GM13976 (cell line): Measurements from ENCODE around the gene ACTG1.

Experiments used
- DNase-seq: peaks from one replicate; pipeline ENCODE4 v3.0.0; 2012; ENCODE audit warnings: low spot score
- in situ Hi-C: fragments of 300-500 bp; cut with MboI; formaldehyde crosslinking; loops from one replicate; pipeline ENCODE4 v1.12.0; 2022; ENCODE audit warnings: low sequenced_read_pairs, mixed read lengths, inconsistent platforms; ENCODE audit not compliant: unreplicated experiment
- TF ChIP-seq, protein P1 (sequence below): IDR thresholded peaks from 2 replicates; pipeline ENCODE4 v1.5.1; 2012; ENCODE audit warnings: borderline replicate concordance, mild to moderate bottlenecking; ENCODE audit not compliant: insufficient read depth; ENCODE audit errors: extremely low read depth, missing control alignments, control extremely low read depth

ACTG1 gene

DNA sequence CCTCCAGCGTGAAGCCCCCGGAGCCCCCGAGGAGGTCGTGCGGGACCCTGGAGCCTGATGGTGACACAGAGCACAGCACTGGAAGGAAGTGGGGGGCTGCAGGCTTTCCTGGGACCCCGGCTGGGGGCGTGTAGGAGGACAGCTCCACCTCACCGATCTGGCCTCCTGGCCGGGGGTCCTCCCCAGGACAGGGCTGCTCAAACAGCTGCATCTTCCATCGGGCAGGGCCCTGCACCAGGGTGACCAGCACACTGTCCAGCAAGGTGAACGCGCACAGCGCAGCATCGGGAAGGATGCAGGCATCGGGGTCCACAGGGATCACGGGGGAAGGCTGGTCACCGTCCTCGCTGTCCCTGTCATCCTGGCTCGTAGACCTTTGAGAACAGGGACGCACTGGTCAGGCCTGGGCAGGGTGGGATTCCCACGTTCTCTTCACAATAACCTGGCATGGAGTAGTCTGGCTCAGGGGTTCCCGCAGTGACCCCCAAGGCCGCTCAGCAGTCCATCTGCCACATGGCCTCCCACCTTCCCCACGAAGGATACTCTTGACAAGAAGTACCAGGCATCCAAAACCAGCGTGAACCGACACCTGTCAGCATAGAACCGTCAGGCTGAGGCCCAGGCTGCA, 38.3 kb upstream of the ACTG1 start:
- TF ChIP-seq, protein P1, sequence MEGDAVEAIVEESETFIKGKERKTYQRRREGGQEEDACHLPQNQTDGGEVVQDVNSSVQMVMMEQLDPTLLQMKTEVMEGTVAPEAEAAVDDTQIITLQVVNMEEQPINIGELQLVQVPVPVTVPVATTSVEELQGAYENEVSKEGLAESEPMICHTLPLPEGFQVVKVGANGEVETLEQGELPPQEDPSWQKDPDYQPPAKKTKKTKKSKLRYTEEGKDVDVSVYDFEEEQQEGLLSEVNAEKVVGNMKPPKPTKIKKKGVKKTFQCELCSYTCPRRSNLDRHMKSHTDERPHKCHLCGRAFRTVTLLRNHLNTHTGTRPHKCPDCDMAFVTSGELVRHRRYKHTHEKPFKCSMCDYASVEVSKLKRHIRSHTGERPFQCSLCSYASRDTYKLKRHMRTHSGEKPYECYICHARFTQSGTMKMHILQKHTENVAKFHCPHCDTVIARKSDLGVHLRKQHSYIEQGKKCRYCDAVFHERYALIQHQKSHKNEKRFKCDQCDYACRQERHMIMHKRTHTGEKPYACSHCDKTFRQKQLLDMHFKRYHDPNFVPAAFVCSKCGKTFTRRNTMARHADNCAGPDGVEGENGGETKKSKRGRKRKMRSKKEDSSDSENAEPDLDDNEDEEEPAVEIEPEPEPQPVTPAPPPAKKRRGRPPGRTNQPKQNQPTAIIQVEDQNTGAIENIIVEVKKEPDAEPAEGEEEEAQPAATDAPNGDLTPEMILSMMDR, result no peak
- in situ Hi-C loops, result no loop called here
- no peak for DNase-seq

DNA sequence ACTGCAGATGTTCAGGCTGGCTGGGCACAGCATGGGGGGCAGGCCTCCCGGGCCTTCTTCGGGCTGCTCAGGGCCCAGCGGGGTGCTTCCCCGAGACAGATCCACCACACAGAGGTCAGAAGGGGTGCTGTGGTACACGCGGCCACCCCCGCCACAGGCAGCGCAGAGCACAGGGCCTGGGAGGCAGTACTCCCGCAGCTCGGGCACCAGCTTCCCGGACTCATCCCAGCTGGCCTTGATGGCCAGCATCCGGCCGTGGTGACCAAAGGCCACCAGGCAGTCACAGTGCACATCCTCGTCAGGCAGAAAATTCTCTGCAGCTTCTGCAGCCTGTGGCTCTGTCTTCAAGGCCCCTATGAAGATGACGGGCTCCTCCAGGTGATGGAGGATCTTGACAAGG, 37.7 kb upstream of the ACTG1 start:
- TF ChIP-seq, protein P1, result no peak
- in situ Hi-C loops, result no loop called here

DNA sequence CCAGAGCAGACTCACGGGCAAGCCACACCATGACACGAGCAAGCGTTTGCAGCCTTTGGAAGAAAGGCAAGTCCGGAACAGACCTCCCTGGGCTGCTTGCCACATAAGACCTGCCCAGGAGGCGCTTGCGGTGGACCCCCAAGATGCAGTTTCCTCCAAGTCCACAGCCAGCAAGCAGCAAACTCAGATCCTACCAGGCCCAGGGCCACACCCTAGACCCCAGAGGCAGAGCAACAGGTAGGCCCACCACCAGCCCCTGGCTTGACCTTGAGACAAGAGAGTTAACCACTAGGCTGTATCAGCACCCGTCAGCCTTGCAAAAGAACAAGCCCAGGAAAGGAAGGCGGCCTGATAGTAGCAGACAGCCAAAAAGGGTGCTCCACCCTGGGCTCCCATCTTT, 37.2 kb upstream of the ACTG1 start:
- DNase-seq, result no peak
- TF ChIP-seq, protein P1, result no peak

More for the DNA sequence above, 37.7 kb upstream of the ACTG1 start:
- no peak for DNase-seq

DNA sequence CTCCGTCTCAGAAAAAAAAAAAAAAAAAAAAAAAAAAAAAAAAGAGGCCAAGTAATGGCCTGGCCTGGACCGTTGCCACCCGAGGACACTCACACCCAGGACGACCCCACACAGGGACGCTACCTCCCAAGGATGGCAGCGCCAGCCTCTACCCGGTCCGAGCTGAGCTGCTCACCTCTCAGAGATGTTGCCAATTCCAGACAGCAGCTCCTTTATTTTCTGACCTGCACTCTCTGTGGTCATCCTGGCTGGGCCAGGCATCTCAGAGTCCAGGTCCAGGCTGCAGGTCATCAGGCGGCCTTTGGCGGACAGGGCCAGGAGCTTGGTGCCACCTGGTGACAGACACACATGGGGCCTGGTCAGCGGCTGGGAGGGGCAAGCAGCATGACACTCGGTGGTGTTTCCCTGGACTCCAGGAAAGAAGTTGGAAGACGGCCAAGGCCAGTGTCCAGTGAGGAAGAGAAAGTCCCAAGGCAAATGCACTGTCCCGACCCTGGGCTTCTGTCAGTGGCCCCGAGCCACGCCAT, 36.5 kb upstream of the ACTG1 start:
- TF ChIP-seq, protein P1, result no peak
- in situ Hi-C loops, result no loop called here
- no peak for DNase-seq

More for the DNA sequence above, 37.2 kb upstream of the ACTG1 start:
- in situ Hi-C loops, result no loop called here

DNA sequence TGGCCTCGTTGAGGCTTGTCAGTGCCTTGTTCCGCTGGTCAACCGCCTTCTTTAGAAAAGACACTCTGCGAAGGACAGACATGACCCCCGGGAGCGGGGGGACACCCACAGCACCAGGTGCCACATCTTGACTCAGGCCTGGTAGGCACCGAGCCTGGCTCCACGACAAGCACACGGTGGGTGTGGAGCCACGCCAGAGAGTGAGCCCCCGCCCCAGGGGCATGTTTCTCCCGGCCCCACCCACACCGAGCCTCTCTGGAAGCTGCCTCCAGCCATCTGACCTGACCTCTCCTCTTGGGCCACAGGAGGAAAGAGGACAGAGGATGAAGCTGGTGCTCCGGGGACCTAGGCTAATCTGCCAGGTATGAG, 35.0 kb upstream of the ACTG1 start:
- TF ChIP-seq, protein P1, result no peak
- no peak for DNase-seq
- in situ Hi-C loops, result no loop called here

DNA sequence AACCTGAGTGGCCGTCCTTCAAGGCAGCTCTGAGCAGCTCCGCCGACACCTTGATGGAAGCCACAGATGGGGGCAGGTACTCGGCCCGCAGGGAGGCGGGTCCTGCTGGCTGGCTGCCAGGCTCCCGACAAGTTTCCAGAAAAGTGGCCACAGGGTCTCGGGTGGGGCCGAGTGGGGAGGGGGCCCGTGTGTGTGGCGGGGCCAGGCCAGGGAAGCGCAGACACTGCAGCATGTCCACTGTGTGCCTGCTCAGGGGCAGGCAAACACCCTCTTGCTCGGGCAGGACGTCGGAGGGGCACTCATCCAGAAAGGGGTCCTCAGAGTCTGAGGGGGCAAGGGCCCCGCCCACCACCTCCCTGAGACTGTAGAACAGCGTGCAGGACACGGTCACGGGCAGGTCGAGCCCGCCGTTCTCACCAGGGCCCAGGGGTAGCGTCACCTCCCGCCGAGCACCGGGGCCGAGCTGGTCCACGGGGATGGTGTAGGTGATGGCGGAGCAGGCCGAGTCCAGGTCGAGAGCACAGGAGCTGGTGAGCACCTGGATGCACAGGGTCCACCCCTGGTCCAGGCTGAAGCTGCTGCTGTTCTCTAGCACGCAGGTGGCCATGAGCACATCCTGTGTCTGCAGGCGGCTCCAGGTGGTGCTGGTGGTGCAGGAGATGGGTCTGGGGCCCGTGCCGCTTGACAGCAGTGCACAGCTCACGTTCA, 34.5 kb upstream of the ACTG1 start:
- DNase-seq, result no peak
- TF ChIP-seq, protein P1, result no peak
- in situ Hi-C loops, result no loop called here
